ENCODE measurements around the gene TSPY10.
"Not testable (repeated sequence)": the region's sequence is repeated elsewhere in the genome, so short reads cannot be mapped to it uniquely, and the experiment has no call there.

The TSPY10 gene, protein sequence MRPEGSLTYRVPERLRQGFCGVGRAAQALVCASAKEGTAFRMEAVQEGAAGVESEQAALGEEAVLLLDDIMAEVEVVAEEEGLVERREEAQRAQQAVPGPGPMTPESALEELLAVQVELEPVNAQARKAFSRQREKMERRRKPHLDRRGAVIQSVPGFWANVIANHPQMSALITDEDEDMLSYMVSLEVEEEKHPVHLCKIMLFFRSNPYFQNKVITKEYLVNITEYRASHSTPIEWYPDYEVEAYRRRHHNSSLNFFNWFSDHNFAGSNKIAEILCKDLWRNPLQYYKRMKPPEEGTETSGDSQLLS

DNA sequence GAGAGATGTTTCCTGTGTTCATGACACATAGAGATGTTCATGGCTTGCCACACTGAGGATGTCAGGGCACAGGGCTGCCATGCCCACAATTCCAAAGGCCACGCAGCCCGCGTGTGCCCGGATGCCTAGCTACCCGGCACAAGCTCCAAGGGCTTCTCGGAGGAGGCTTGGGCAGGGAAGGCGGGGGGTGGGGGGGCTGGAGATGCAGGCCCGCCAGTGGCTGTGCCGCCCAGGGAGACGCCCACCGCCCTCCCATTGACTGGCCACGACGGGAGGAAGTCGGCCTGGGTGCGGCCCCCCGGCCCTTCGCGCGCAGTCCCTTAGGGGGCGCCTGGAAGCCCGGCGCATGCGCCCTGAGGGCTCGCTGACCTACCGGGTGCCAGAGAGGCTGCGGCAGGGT lies at the start of gene TSPY10:
Gene TSPY10 (plus strand): TSS at position 301 of the 400 bp plus-strand sequence. CDS start 46 bp downstream, at position 347.
- DNase-seq: not testable (repeated sequence)

DNA sequence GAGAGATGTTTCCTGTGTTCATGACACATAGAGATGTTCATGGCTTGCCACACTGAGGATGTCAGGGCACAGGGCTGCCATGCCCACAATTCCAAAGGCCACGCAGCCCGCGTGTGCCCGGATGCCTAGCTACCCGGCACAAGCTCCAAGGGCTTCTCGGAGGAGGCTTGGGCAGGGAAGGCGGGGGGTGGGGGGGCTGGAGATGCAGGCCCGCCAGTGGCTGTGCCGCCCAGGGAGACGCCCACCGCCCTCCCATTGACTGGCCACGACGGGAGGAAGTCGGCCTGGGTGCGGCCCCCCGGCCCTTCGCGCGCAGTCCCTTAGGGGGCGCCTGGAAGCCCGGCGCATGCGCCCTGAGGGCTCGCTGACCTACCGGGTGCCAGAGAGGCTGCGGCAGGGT lies 40.7 kb upstream of the TSPY10 start, which contains the start of gene TSPY9:
Gene TSPY9 (plus strand): TSS at position 301 of the 400 bp plus-strand sequence. CDS start 46 bp downstream, at position 347.
- not testable (repeated sequence) for DNase-seq

DNA sequence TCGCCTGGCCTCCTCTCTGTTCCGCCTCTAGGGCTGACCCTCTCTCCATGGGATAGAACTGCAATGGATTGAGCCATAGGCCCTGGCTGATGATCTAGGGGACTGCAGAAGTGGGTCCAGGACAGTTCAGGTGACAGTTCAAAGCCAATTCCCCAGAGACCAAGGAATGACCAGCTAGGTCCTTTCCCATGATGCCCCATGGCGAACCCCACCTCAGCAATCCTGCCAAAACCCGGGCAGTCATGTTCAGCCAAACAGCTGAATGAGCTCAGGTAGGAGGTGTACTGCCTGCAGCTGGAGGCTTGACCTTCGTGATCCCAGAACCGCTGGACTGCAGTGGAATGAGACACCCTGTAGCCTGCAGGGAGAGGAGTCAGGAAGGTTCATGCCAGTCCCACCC lies 23.3 kb upstream of the TSPY10 start:
- DNase-seq: not testable (repeated sequence)

DNA sequence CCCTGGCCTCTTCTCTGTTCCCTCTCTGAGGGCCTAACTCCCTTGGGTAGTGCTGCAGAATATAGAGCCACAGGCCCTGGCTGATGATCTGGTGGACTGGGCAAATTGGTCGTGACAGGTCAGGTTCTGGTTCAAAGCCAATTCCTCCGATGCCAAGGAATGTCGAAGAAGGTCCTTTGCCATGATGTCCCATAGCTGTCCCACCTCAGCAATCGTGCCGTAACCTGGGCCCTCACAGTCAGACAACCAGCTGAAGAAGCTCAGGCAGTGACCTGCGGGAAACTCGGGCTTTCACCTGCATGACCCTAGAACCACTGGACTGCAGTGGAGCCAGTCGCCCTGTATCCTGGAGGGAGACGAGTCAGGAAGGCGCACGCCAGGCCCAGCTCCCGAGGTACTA lies 11.4 kb upstream of the TSPY10 start:
- DNase-seq: not testable (repeated sequence)
